ENCODE data around the gene STRN4.
"Not testable (repeated sequence)": the region's sequence is repeated elsewhere in the genome, so short reads cannot be mapped to it uniquely, and the experiment has no call there.

The STRN4 gene

DNA sequence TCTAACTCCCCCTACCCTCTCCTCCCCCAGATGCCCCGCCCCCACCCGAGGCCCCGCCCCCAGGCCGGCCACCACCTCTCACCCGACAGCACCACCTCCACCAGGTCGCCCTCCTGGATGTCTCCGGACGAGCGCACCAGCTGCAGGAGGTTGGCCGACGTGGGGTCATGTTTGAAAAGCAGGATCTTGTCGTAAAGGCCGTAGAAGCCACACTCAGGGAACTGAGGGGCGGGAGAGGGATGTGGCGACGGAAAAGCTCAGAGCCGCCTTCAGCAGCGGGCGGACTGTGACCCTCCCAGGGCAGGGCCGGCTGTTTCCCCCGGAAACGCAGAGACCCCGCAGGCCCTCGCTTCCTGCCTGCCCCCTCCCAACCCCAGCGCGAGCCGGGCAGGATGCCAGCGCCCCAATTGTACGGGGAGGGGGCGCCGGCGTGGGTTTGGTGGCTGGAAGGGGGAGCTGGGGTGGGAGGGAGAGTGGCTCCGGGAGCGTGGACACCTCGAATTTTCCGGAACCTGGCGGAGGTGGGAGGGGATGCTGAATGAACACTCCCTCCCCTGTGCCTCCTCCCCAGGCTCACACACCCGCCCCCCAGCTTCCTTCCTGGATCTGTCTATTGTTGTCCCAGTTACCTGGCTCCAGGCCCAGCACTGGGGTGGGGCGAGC, 32.3 kb downstream of the STRN4 start:
- peak; percentile 55 for DNase-seq (ENCODE audit: low read depth)

DNA sequence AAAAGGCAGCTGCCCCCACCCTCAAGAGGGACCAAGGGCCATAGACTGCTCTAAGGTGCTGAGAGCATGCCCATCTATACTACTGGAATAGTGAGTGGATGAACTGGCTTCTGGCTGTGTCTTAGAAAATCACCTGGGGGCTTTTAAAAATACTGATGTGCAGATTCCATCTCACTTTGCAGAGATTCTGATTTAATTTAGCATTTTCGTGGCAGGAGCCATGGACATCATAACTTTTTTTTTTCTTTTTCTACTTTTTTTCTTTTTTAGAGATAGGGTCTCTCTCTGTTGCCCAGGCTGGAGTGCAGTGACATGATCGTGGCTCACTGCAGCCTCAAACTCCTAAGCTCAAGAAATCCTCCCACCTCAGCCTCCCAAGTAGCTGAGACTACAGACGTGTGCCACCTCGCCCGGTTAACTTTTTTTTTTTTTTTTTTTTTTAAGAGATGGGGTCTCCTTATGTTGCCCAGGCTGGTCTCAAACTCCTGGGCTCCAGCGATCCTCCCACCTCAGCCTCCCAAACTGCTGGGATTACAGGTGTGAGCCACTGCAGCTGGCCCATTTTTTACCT, 33.4 kb downstream of the STRN4 start:
- DNase-seq (ENCODE audit: low read depth): not testable (repeated sequence)

DNA sequence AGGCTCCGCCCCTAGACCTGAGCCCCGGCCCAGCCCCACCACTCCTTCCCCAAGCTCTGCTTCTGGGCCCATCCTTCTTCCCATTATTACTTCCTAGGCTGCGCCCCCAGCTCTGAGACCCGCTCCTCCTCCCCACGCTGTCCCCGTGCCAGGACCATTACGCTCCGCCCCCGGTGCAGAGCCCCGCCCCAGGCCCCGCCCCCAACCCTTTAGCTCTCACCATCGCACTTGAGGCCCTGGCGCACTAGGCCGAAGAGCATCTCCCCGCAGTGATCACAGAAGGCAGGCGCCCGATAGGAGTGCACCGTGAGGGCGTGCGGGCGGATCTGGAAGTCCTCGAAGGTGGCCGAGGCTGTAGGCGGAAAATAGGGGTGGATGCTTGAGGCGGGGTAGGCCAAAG, 35.6 kb downstream of the STRN4 start:
- DNase-seq (ENCODE audit: low read depth): no peak

DNA sequence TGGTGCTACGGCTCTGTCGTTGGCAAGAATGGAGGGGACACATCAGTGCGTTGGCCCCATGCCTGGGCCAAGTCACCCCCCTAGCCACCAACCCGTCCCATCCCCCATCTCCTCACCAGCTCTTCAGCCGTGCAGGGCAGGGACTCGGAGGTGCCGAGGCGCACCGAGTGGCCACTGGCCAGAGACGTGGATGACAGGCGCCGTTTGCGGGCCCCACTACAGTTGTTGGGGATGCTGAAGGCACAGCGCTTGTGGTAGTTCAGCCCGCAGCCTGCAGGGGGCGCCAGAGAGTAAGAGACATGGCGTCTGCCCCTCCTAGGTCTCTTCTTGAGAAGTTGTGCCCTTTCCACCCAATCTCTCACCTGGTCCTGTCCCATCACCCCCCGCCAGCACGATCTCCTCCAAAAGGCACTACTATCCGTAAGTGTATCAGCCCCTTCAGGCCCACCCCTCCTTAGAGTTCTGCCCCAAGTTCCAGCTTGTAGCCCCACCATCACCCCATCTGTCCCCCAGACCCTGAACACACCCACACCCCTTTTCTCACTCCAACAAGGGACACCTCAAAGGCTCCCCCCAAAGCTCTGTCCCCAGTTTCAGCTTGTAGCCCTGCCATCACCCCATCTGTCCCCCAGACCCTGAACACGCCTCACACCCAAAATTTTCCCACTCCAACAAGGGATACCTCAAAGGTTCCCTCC, 41.7 kb downstream of the STRN4 start:
- DNase-seq (ENCODE audit: low read depth): peak; percentile 78

DNA sequence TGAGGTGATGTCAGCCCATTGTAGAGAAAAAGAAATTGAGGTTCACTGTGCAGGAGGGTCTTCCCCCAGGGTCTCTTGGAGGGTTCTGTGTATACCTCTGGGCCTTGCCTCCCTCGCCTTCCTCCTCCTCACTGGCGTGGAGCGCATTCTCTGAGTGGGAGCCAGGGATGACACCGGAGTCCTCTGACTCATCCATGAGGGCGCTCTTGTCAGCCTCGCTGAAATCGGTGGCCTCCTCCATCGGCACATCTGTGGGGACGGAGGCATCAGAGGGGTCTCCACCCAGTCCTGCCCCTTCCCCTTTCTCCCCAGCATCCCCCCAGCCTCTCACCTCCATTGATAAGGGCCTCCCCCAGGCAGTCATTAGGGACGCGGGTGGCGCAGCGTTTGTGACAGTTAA, 45.5 kb downstream of the STRN4 start:
- no peak for DNase-seq (ENCODE audit: low read depth)

DNA sequence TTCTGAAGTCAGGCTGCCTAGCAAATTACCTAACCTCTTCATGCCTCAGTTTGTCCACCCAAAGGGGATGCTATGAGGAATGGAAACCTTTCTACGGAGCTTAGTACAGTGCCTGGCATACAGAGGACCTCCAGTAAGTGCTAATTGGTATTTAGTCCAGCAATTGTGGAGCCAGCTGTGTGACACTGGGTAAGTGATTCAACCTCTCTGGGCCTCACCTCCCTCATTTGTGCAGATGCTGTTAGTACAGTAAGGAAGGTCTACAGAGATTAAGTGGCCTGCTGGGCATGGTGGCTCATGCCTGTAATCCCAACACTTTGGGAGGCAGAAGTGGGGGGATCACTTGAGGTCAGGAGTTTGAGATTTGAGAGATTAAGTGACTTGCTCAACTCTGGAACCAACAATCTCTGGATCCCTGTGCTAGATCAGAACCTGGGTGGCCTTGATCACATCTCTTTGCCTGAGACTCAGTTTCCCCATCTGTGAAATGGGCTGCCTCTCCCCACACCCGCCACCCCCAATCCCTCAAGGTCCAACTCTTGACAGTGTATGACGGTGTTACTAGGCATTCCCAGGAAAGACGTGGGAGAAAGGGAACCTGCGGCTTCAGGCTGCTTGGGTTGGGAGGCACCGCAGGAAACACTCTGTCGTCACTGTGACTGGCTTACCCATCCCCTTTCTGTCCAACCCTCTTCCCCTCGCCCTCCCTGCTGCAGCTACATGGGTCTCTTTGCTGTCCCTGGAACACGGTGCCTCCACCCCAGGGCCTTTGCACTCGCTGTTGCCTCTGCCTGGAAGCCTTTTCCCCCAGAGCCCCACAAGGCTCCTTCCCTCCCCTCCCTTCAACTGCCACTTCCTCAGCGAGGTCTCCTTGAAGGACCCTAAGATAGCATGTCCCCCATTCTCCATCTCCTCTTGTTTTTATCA, 47.6 kb downstream of the STRN4 start:
- DNase-seq (ENCODE audit: low read depth): no peak

DNA sequence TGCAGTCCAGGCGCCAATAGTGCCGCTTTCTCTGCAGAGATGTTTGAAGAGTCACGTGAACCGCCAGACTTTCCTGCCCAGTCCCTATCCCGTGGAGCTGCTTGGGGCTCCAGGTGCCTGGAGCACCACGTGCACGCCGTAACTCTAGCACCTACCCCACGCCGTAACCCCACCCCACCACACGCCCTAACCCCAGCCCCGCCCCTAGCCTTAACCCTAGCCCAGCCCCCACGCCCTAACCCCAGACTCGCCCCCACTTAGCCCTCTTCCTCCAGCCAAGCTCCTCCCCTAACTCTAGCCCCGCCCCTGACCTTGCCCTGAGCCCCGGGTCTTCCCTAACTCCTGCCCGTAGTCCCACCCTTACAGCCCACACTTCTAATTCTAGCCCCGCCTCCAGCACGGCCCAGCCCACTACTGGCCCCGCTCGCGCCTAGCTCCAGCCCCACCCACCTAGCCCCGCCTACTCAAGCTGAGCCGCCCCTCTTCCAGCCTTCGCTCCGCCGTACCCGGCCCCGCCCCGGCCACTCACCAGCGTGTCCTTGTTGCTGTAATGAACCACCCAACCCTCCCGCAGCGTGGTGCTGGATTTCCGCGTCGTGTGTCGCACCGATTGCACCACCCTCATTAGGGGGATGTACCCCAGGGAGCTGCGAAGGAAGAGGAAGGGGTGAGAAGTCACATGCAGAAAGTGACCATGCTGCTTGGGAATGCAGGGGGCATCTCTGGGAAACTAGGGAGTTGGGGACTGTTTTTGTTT, 48.9 kb downstream of the STRN4 start:
- peak; percentile 6 for DNase-seq (ENCODE audit: low read depth)

DNA sequence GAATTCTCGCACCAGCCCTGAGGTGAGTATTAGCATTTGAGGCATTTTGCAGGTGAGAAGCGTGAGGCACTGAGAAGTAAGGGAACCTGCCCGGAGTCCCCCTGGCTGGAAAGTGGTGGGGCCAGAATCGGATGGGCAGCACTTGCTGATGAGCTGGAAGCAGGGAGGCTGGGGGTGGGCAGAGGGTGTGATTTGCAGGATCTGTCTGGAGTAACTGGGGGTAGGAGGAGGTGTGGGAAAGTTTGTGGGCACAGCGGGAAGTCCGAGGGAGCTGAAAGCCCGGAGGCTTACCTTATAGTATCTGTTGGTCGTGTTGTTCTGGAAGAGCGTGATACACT, 49.4 kb downstream of the STRN4 start:
- no peak for DNase-seq (ENCODE audit: low read depth)

DNA sequence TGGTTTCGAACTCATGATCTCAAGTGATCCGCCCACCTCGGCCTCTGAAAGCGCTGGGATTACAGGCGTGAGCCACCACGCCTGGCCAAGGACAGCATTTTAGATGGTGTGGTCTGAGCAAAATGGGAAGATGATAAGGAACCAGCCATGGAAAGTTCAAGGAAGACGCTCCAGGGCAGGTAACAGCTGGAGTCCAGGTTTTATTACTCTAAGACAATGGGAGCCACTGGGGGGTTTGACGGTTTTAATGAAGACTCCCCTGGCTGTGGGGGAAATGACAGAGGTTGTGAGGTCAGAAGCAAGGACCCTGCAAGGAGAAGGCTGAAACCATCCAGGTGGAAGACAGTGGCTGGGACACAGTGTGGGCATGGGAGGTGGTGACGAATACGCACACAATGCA, 50.2 kb downstream of the STRN4 start:
- no peak for DNase-seq (ENCODE audit: low read depth)

DNA sequence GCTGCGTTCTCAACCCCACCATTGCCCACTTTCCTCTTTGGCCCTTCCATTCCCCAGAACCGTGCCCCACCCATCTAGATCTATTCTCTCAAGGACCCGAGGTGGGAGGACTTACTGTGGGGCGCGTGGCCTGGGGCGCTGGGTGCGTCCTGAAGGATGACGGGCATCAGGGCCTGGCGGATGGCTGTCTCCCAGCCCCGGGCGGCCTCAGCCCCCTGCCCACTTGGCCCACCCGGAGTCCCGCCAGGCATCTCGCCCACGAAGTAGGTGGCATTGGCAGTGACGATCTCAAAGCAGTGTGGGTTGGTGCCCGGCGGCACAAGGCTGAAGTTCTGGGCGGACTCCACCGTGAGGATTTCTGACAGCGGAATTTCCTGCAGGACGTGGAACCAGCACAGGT, 52.5 kb downstream of the STRN4 start:
- DNase-seq (ENCODE audit: low read depth): no peak

DNA sequence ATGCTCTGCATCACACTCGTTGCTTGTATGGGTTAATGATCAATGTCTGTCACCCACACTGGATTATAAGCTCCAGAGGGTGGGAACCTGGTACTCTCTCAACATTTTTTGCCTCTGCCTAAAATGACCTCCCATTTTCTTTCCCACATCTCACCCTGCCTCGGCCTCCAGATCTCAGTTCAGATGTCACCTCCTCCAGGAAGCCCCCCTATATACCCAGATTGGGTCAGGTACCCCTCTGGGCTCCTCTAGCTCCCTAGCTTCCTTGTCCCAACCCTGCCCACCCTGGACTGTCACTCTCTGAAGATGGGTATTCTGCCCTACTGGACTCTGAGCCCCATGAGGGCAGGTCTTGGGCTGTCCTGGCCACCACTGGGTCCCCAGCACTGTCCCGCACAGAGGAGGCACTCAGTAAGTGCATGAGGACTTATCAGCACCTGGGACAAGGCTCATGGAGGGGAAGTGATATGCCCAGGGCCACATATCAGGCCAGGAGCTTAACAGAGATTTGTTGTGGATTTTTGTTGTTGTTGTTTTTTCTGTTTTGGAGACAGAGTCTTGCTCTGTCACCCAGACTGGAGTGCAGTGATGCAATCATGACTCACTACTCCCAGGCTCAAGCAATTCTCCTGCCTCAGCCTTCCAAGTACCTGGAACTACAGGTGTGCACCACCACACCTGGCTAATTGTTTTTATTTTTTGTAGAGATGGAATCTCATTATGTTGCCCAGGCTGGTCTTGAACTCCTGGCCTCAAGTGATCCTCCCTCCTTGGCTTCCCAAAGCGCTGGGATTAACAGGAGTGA, 53.1 kb downstream of the STRN4 start:
- no peak for DNase-seq (ENCODE audit: low read depth)

DNA sequence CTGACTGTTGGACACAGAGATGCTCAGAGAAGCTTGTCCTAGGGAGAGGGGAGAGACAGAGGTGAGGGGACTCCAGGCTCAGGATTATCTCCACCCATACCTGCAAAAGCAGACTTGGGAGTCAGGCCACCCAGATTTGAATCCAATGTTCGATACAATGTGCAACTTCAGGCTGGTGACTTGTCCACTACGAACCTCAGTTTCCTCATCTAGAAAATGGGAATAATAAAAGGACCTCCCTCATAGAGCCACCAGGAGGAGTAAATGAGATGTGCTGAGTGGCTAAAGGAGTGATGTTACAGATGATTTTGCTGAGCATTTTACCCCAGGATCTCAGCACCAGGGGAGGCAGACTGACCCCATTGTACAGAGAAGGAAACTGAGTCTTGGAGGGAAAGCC, 54.3 kb downstream of the STRN4 start:
- DNase-seq (ENCODE audit: low read depth): no peak

DNA sequence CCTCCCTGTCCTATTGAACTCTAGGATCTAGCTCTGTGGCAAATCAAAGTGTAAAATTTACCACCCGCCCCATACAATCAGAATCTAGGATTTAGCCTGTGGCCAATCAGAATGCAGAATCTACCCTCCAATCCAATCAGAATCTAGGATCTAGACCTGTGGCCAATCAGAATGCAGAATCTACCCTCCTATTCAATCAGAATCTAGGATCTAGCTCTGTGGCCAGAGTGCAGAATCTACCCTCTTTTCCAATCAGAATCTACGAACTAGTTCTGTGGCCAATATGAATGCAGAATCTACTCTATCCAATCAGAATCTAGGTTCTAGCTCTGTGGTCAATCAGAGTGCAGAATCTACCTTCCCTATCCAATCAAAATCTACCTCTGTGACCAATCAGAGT, 55.1 kb downstream of the STRN4 start:
- DNase-seq (ENCODE audit: low read depth): no peak

DNA sequence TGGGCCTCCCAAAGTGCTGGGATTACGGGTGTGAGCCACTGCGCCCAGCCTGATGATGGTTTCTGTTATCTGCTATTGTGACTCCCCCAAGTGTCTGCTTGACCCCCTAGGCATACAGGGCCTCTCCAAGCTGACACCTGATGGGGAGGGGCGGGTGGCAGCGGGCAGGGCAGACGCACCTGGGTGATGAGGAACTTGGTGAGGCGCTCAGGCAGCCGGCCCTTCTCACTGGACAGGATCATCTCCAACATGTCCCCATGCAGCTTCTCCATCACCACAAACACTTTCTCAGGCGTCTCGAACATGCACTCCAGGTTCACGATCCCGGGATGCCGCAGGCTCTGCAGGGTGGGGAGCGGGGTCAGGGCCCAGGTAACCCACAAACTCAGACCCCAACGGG, 56.9 kb downstream of the STRN4 start:
- DNase-seq (ENCODE audit: low read depth): no peak

DNA sequence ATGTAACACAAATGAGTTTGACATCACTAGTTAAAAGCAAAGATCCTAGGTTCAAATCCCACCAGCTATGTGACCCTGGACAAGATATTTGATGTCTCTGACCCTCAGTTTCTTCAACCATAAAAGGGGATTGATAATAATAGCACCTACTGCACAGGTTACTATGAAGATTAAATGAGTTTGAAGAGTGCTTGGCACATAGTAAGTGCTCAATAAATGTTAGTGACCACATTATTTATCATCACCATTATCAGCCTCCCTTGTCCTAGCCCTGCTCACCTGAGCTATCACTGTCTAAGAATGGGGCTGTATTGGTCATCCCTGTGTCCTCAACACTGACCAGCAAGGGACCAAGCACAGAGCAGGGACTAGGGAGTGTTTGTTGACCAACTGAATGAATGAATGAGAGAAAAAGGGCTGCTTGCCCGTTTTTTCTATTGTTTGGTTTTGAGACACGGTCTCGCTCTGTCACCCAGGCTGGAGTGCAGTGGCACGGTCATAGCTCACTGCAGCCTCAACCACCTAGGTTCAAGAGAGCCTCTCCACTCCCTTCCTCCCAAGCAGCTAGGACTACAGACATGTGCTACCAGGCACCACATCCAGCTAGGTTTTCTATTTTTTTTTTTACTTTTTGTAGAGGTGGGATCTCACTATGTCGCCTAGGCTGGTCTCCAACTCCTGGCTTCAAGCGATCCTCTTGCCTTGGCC, 58.7 kb downstream of the STRN4 start:
- DNase-seq (ENCODE audit: low read depth): no peak

DNA sequence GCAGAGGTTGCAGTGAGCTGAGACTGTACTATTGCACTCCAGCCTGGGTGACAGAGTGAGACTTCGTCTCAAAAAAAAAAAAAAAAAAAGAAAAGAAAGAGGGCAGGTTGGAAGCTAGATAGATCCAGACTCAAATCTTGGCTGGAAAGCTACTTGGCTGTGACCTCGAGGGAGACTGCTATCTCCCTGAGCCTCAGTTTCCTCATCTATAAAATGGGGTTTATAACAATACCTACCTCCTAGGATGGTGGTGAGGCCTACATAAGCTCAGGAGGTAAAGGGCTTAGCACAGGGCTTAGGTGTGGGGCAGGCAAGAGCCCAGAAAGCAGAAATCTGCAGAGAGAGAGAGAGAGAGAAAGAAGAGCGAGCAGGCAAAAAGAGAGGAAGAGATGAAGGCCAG, 61.1 kb downstream of the STRN4 start:
- no peak for DNase-seq (ENCODE audit: low read depth)

DNA sequence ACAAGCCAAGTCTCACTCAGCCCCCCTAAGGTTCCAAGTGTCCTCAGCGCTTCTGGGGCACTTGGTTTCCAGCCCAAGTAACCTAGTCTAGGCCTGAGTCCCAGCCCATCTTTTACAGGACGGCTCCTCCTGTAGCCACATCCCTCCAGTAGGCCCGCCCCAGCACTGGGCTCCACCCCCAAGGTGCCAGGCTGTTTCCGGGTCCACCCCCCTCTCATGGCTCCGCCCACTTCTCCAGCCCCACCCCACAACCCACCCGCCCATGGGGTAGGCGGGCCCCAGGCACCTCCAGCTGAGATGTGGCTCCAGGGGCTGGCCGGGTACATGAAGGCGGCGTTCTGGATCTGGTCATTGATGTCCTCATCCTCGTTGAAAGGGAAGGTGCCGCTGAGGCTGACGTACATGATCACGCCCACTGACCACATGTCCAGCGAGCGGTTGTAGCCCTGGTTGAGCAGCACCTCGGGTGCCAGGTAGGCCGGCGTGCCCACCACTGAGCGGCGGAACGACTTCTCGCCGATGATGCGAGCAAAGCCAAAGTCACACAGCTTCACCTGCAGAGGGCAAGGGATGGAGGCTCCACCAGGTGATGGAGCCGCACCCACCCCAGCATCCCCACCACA, 68.0 kb downstream of the STRN4 start:
- DNase-seq (ENCODE audit: low read depth): peak; percentile 51

DNA sequence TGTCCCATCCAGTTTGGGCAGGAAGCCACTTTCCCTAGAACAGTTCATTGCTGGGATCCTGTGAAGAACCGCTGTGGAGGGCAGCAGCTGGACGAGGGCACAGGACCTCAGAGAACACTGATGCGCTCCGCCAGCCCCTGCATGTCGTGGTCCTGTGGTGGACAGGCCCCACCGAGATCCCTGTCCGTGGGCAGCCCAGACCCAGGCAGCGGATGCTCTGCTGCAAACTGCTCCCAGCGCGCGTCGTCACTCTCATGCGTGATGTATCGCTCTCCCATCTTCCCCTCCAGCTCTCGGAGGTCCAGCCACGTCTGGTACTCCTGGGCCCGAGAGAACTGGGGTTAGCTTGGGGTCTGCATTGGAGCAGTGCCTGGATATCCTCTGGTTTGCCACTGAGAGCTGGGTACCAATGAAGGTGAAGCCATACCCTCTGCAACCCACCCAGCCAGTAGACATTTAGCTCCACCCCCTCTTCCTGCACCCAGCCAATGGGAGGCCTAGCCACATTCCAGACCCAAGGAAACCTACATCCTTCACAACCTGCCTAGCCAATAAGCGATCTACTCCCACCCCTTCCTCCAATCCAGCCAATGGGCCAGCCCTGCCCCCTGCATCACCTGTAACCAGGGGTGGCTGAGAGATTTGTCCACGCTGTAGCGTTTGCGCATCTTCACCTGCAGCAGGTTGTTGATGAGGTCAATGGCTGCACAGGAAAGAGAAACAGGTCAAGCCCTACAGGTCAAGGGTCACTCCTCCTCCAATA, 71.7 kb downstream of the STRN4 start:
- DNase-seq (ENCODE audit: low read depth): no peak

DNA sequence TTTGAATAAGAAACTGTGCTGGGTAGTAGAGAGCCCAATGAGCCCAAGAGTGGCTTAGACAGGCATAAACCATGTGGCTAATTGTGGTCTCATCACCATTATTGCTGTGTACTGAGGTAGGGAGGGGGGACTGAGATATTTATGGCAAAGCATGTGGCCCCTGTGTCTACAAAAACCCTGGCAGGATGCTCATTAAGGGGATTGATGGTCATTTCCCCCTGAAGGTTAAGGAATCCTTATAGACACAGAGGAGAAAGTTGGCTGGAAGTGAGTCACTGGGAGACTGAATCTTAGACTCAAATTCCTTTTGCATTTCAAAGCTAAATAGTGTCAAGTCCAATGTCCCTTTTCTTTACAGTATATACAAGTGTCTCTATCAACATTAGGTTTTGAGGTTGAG, 75.4 kb downstream of the STRN4 start:
- no peak for DNase-seq (ENCODE audit: low read depth)

Measured in activated T-cell treated with anti-CD3 and anti-CD28 coated beads for 24 hours (primary cell).